Parathyroid adenoma (tissue), 2 donors: ENCODE results near the gene OVCA2.

Experiments used
- H2AFZ ChIP-seq: fragments of 300-600 bp; sonication (generic); one replicate; pipeline ENCODE4 v1.7.0; 2017; ENCODE audit warnings: antibody characterized with exemption, mild to moderate bottlenecking
- H3K27ac ChIP-seq: fragments of 300-600 bp; sonication (generic); one replicate; pipeline ENCODE4 v1.7.0; 2017
- H3K27me3 ChIP-seq: fragments of 300-600 bp; sonication (generic); one replicate; pipeline ENCODE4 v1.7.0; 2017; ENCODE audit warnings: low read length; ENCODE audit not compliant: control insufficient read depth, insufficient read depth
- H3K36me3 ChIP-seq: fragments of 300-600 bp; sonication (generic); one replicate; pipeline ENCODE4 v1.7.0; 2017; ENCODE audit warnings: low read length; ENCODE audit not compliant: control insufficient read depth, insufficient read depth
- H3K4me1 ChIP-seq: fragments of 300-600 bp; sonication (generic); one replicate; pipeline ENCODE4 v1.7.0; 2017; ENCODE audit warnings: control low read depth
- H3K4me2 ChIP-seq: fragments of 300-600 bp; sonication (generic); one replicate; pipeline ENCODE4 v1.7.0; 2017; ENCODE audit warnings: low read length
- H3K4me3 ChIP-seq: fragments of 300-600 bp; sonication (generic); one replicate; pipeline ENCODE4 v1.7.0; 2017; ENCODE audit warnings: low read depth, low read length
- H3K79me2 ChIP-seq: fragments of 300-600 bp; sonication (generic); one replicate; pipeline ENCODE4 v1.7.0; 2017; ENCODE audit warnings: control low read depth
- H3K9ac ChIP-seq: fragments of 300-600 bp; sonication (generic); one replicate; pipeline ENCODE4 v1.7.0; 2017; ENCODE audit warnings: mild to moderate bottlenecking
- H3K9me3 ChIP-seq: fragments of 300-600 bp; sonication (generic); one replicate; pipeline ENCODE4 v1.7.0; 2017; ENCODE audit warnings: low read length; ENCODE audit not compliant: control insufficient read depth
- CTCF ChIP-seq: fragments of 300-600 bp; sonication (generic); IDR thresholded peaks from one replicate; pipeline ENCODE4 v1.7.0; 2017; ENCODE audit warnings: antibody characterized with exemption, mild to moderate bottlenecking
- donor health status: primary hyperparathyroidism.

Gene OVCA2

GRCh38 chr17:2050300-2051060, 8.7 kb downstream of the OVCA2 start:
- H3K4me2 ChIP-seq = peak overlapping the region; percentile 66
- peaks cover 16% of the 10 kb centered on the region for H3K4me1 ChIP-seq
- H3K27ac ChIP-seq = no peak overlapping the region
- H2AFZ ChIP-seq = peak overlapping the region; percentile 63
- H3K79me2 ChIP-seq = peaks cover 17% of the 10 kb centered on the region
- no peaks in the 10 kb centered on the region for H3K9me3 ChIP-seq
- H3K9ac ChIP-seq = no peak overlapping the region
- no peak for TF ChIP-seq CTCF
- H3K4me3 ChIP-seq = no peak overlapping the region
- H3K36me3 ChIP-seq = no peaks in the 10 kb centered on the region
- no peaks in the 10 kb centered on the region for H3K27me3 ChIP-seq

- H2AFZ ChIP-seq = peak overlapping the region; percentile 63
- no peak overlapping the region for H3K4me3 ChIP-seq
- H3K36me3 ChIP-seq = no peaks in the 10 kb centered on the region
- peaks cover 15% of the 10 kb centered on the region for H3K79me2 ChIP-seq
- no peak for TF ChIP-seq CTCF
- H3K9ac ChIP-seq = no peak overlapping the region
- no peaks in the 10 kb centered on the region for H3K9me3 ChIP-seq
- peak overlapping the region; percentile 66 for H3K4me2 ChIP-seq
- H3K27me3 ChIP-seq = no peaks in the 10 kb centered on the region
- no peak overlapping the region for H3K27ac ChIP-seq
- peaks cover 16% of the 10 kb centered on the region for H3K4me1 ChIP-seq
Measured at GRCh38 chr17:2051061-2051932, 9.5 kb downstream of the OVCA2 start.

GRCh38 chr17:2051933-2052559, 10.2 kb downstream of the OVCA2 start:
- TF ChIP-seq CTCF = no peak
- H3K9me3 ChIP-seq = no peaks in the 10 kb centered on the region
- peaks cover 15% of the 10 kb centered on the region for H3K79me2 ChIP-seq
- H3K9ac ChIP-seq = no peak overlapping the region
- H3K36me3 ChIP-seq = no peaks in the 10 kb centered on the region
- H3K4me3 ChIP-seq = no peak overlapping the region
- no peak overlapping the region for H2AFZ ChIP-seq
- no peak overlapping the region for H3K4me2 ChIP-seq
- no peaks in the 10 kb centered on the region for H3K27me3 ChIP-seq
- H3K4me1 ChIP-seq = peaks cover 16% of the 10 kb centered on the region
- no peak overlapping the region for H3K27ac ChIP-seq

GRCh38 chr17:2053380-2054261, 11.8 kb downstream of the OVCA2 start:
- peaks cover 16% of the 10 kb centered on the region for H3K4me1 ChIP-seq
- H3K27me3 ChIP-seq = no peaks in the 10 kb centered on the region
- peak overlapping the region; percentile 76 for H2AFZ ChIP-seq
- no peaks in the 10 kb centered on the region for H3K36me3 ChIP-seq
- H3K4me3 ChIP-seq = peak overlapping the region; percentile 40
- peak overlapping the region; percentile 76 for H3K4me2 ChIP-seq
- TF ChIP-seq CTCF = peak; percentile 44
- no peaks in the 10 kb centered on the region for H3K9me3 ChIP-seq
- H3K9ac ChIP-seq = no peak overlapping the region
- H3K27ac ChIP-seq = peak overlapping the region; percentile 63
- peaks cover 6% of the 10 kb centered on the region for H3K79me2 ChIP-seq
